GM10248 (cell line): ENCODE data around the gene NAGS.
"Not testable (repeated sequence)": the region's sequence is repeated elsewhere in the genome, so short reads cannot be mapped to it uniquely, and the experiment has no call there.

ENCODE experiments used
- CTCF ChIA-PET: fragments of 300-600 bp; sonication (Branson Sonifier 250); formaldehyde crosslinking; extraction: SDS; loops from one replicate; lab custom pipeline; 2021; ENCODE audit warnings: antibody characterized with exemption; lab: Yijun Ruan, JAX
- POLR2A ChIA-PET: fragments of 350-650 bp; sonication (Branson Sonifier 250); formaldehyde crosslinking; extraction: SDS; loops from one replicate; lab custom pipeline; 2020; ENCODE audit warnings: antibody characterized with exemption; lab: Yijun Ruan, JAX
- DNase-seq: peaks from one replicate; pipeline ENCODE4 v3.0.0; 2012; ENCODE audit errors: extremely low spot score
- TF ChIP-seq, protein P1 (sequence below): IDR thresholded peaks from 2 replicates; pipeline ENCODE4 v1.5.1; 2012; ENCODE audit warnings: mild to moderate bottlenecking, low read depth; ENCODE audit errors: extremely low read depth, missing control alignments, control extremely low read depth

Gene NAGS, protein sequence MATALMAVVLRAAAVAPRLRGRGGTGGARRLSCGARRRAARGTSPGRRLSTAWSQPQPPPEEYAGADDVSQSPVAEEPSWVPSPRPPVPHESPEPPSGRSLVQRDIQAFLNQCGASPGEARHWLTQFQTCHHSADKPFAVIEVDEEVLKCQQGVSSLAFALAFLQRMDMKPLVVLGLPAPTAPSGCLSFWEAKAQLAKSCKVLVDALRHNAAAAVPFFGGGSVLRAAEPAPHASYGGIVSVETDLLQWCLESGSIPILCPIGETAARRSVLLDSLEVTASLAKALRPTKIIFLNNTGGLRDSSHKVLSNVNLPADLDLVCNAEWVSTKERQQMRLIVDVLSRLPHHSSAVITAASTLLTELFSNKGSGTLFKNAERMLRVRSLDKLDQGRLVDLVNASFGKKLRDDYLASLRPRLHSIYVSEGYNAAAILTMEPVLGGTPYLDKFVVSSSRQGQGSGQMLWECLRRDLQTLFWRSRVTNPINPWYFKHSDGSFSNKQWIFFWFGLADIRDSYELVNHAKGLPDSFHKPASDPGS

DNA sequence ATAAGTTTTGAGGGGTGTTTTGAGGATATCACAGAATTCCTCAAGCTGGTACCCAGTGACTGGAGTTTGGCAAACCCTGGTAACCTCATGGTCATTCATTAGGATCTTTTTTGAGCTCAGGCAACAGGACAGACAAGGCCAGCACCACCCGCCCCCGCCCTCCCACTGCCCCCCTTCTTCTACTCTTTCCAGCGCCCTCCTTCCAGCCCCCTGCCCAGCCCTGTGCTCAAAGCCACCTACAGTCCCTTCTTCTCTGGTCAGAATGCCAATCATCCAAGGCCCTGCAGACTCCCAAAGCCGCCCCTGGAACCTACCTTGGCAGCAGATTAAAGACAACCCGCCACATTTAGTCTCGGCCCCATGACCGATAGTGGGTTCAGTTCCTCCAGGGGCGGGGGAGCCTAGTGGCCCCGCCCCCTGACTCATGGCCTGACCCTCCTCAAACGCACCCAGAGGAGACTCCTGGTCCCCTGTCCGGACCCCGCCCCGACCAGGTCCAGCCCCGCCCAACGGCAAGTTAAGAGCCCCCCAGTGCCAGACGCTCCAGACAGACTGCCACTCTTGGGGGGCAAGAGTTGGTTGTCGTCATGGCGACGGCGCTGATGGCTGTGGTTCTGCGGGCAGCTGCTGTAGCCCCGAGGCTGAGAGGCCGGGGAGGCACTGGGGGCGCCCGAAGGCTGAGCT, at the start of gene NAGS:
Gene NAGS, plus strand, starts transcription at position 546 of the 684 bp plus-strand sequence. Its CDS starts 42 bp downstream, at position 588.
- POLR2A ChIA-PET = interaction anchor here (0.6 to 0.7 kb wide), 2 partner anchors 12 to 161 kb away, joined by 3 to 10 read pairs; no protein-coding TSS in a partner anchor
- no peak for DNase-seq

DNA sequence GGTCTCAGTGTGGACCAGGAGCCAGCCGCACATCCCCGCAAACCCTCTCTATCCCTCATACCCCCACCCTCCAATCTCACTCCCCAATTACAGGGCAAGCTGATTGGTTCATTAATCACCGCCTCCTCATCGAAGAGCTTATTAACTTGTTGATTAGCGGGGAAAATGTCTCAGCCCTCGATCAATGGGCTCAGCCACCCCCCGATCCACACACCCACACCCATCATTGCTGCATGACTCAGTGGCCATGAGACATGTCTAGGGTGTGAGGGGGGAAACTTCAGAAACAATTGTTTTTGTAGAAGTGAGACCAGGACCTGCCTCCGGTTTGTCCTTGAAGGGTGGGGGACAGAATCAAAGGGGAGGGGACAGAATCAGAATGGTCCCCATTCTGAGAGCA, 48.2 kb upstream of the NAGS start:
- CTCF ChIA-PET = interaction anchor here (7.5 kb wide), 1 partner anchor 13 kb away, joined by 44 read pairs; the partner anchor contains the start of gene PPY
- POLR2A ChIA-PET = no interaction called here
- TF ChIP-seq, protein P1, sequence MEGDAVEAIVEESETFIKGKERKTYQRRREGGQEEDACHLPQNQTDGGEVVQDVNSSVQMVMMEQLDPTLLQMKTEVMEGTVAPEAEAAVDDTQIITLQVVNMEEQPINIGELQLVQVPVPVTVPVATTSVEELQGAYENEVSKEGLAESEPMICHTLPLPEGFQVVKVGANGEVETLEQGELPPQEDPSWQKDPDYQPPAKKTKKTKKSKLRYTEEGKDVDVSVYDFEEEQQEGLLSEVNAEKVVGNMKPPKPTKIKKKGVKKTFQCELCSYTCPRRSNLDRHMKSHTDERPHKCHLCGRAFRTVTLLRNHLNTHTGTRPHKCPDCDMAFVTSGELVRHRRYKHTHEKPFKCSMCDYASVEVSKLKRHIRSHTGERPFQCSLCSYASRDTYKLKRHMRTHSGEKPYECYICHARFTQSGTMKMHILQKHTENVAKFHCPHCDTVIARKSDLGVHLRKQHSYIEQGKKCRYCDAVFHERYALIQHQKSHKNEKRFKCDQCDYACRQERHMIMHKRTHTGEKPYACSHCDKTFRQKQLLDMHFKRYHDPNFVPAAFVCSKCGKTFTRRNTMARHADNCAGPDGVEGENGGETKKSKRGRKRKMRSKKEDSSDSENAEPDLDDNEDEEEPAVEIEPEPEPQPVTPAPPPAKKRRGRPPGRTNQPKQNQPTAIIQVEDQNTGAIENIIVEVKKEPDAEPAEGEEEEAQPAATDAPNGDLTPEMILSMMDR = no peak
- no peak for DNase-seq

More for the DNA sequence above, at the start of gene NAGS:
- TF ChIP-seq, protein P1 = no peak
- CTCF ChIA-PET = no interaction called here

DNA sequence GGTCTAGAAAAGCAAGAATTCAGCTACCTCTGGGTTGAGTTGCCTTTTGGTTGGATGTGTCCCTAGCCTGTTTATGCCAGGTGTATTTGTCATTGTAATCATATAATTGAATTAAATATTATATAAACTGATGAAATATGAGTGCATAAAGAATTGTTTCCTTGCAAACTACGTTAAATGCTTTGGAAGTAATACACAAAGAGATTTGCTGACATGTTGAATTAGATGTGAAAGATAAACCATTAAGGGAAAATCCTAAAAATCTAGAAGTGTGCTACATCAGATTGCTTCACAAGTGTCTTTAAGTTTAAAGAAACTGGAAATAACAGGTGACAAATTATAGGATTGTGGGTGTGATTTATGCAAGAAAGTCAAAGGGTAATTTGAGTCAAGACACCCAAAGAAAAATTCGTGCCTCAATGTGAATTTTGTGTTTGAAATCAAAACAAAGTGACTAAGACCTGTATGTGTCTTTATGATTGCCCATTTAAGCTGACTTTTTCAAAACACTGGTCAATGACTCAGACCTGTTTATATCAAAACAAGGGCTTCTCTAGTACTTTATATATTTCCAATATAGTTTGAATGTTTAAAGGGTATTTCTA, 45.6 kb upstream of the NAGS start:
- ChIA-PET CTCF (interaction anchor here (3.5 to 7.5 kb wide), 2 partner anchors 15 kb away, joined by 20 to 44 read pairs; partner anchors contain the start of gene PPY), POLR2A (no interaction called here)
- TF ChIP-seq, protein P1 = no peak
- no peak for DNase-seq

DNA sequence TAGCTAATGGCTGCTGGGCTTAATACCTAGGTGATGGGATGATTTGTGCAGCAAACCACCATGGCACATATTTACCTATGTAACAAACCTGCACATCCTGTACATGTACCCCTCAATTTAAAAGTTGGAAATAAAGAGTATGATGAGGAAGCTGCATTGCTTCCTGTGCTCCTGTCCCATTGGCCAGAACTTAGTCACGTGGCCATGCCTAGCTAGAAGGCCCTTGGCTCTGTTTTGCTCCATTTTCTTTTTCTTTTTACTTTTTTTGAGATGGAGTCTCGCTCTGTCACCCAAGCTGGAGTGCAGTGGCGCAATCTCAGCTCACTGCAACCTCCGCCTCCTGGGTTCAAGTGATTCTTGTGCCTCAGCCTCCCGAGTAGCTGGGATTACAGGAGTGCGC, 43.1 kb upstream of the NAGS start:
- DNase-seq = not testable (repeated sequence)
- ChIA-PET POLR2A (interaction anchor here (0.6 kb wide), 1 partner anchor 26 kb away, joined by 4 read pairs; no protein-coding TSS in a partner anchor), CTCF (interaction anchor here (1.5 to 3.5 kb wide), 2 partner anchors 15 to 18 kb away, joined by 4 to 20 read pairs; no protein-coding TSS in a partner anchor)

DNA sequence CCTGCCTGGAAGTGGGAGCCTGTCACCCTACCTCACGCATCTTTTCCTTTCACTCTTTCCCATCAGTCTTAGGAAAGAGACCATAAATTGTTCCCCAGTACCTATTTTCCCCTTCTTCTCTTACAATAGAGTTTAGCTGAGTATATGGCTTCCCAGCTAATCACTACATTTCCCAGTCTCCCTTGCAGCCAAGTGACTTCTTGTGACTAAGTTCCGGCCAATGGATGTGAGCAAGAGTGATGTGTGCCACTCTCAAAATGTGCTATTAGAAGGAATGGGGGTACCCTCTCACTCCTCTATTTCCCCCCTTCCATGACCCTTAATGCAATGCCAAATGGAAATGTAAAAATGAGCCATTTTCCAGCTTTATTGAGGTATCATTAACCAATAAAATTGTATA, 42.5 kb upstream of the NAGS start:
- ChIA-PET POLR2A (no interaction called here), CTCF (interaction anchor here (1.5 to 3.5 kb wide), 2 partner anchors 16 to 18 kb away, joined by 4 to 20 read pairs; no protein-coding TSS in a partner anchor)
- TF ChIP-seq, protein P1 = no peak
- DNase-seq = no peak

DNA sequence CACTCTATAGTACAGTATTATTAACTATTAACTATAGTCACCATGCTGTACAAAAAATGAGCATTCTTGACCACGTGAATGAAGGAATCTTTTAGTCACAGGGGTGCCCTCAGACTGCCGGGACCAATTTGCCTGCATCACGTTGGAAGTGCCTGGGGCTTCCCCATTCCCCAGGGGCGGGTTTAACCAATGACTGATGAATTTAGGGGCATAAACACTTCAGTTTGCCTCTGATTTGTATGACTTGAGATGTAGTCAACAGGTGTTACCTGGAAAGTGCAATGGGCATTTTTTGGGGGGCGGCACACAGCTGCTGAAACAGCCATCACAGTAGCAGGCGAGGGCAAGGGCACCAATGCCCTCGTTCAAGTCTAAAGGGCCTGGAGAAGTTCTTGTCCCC, 41.9 kb upstream of the NAGS start:
- no peak for DNase-seq
- CTCF ChIA-PET = interaction anchor here (2.2 to 3.5 kb wide), 2 partner anchors 19 kb away, joined by 11 to 20 read pairs; no protein-coding TSS in a partner anchor
- POLR2A ChIA-PET = no interaction called here
- TF ChIP-seq, protein P1 = no peak
